AG10803 (cell line): ENCODE measurements around the gene OTOF.

Source experiments
- DNase-seq: peaks from one replicate; pipeline ENCODE4 v3.0.0; 2010; ENCODE audit warnings: low read depth
- H3K4me3 ChIP-seq: 2 replicates; pipeline ENCODE4 v1.5.1; 2011; ENCODE audit warnings: mild to moderate bottlenecking, low read length, control low read depth
- CTCF ChIP-seq: conservative IDR thresholded peaks from 2 replicates; pipeline ENCODE4 v1.5.1; 2011; ENCODE audit warnings: mild to moderate bottlenecking, low read length, control low read depth, inconsistent platforms

The OTOF gene

GRCh38 chr2:26521054-26521912, 43.4 kb upstream of the OTOF start:
- H3K4me3 ChIP-seq = no peak overlapping the region
- DNase-seq = peak; percentile 5
- peak; percentile 30 for TF ChIP-seq CTCF

GRCh38 chr2:26520148-26520449, 42.2 kb upstream of the OTOF start:
- no peak for DNase-seq
- H3K4me3 ChIP-seq = no peak overlapping the region
- no peak for TF ChIP-seq CTCF

GRCh38 chr2:26519396-26520147, 41.6 kb upstream of the OTOF start:
- TF ChIP-seq CTCF = no peak
- DNase-seq = no peak
- no peak overlapping the region for H3K4me3 ChIP-seq

- H3K4me3 ChIP-seq = no peak overlapping the region
- no peak for DNase-seq
- no peak for TF ChIP-seq CTCF
Observed at GRCh38 chr2:26516781-26517180, 38.9 kb upstream of the OTOF start.

GRCh38 chr2:26516246-26516645, 38.3 kb upstream of the OTOF start:
- no peak overlapping the region for H3K4me3 ChIP-seq
- TF ChIP-seq CTCF = no peak
- DNase-seq = no peak

GRCh38 chr2:26515771-26516170, 37.8 kb upstream of the OTOF start:
- no peak for TF ChIP-seq CTCF
- H3K4me3 ChIP-seq = no peak overlapping the region
- no peak for DNase-seq

- DNase-seq = no peak
- TF ChIP-seq CTCF = no peak
- no peak overlapping the region for H3K4me3 ChIP-seq
Observed at GRCh38 chr2:26514045-26514444, 36.1 kb upstream of the OTOF start.
